Measurements from ENCODE around the gene ATXN1.
"Not testable (repeated sequence)": the region's sequence is repeated elsewhere in the genome, so short reads cannot be mapped to it uniquely, and the experiment has no call there.

- not testable (repeated sequence) for TF ChIP-seq CTCF, POLR2A (IDR thresholded peaks at IDR 0.05)
These were observed 379.3 kb downstream of the ATXN1 start for GRCh38 chr6:16381968-16382367.
